Hepatocyte (in vitro differentiated cells): ENCODE data around the gene SMLR1.

Experiments used
- CTCF ChIP-seq: fragments of 200-600 bp; sonication (generic); IDR thresholded peaks from 2 replicates; pipeline ENCODE4 v1.5.1; 2016; ENCODE audit warnings: antibody characterized with exemption, mild to moderate bottlenecking; ENCODE audit not compliant: poor library complexity
- EZH2 ChIP-seq: fragments of 200-600 bp; sonication (generic); IDR thresholded peaks from 2 replicates; pipeline ENCODE4 v1.6.1; 2016; ENCODE audit warnings: antibody characterized with exemption, mild to moderate bottlenecking, borderline replicate concordance
- EZH2phosphoT487 ChIP-seq: fragments of 200-600 bp; sonication (generic); IDR thresholded peaks from one replicate; pipeline ENCODE4 v1.6.1; 2018; ENCODE audit warnings: antibody characterized with exemption, mild to moderate bottlenecking, low read depth, moderate library complexity; ENCODE audit not compliant: unreplicated experiment, severe bottlenecking

- TF ChIP-seq CTCF (no peak), EZH2 (no peak), EZH2phosphoT487 (no peak)
Observed at GRCh38 chr6:130838951-130839350, 11.7 kb downstream of the SMLR1 start.
